ENCODE results near the gene CROCC2. TPM values are rescaled to one million over a fixed set of nuclear protein-coding genes. Genes with fewer than 3 reads are reported as not detected.

The CROCC2 gene
- polyA plus RNA-seq, 4 donors = 0.03 to 0.11 (median 0.08) TPM

DNA sequence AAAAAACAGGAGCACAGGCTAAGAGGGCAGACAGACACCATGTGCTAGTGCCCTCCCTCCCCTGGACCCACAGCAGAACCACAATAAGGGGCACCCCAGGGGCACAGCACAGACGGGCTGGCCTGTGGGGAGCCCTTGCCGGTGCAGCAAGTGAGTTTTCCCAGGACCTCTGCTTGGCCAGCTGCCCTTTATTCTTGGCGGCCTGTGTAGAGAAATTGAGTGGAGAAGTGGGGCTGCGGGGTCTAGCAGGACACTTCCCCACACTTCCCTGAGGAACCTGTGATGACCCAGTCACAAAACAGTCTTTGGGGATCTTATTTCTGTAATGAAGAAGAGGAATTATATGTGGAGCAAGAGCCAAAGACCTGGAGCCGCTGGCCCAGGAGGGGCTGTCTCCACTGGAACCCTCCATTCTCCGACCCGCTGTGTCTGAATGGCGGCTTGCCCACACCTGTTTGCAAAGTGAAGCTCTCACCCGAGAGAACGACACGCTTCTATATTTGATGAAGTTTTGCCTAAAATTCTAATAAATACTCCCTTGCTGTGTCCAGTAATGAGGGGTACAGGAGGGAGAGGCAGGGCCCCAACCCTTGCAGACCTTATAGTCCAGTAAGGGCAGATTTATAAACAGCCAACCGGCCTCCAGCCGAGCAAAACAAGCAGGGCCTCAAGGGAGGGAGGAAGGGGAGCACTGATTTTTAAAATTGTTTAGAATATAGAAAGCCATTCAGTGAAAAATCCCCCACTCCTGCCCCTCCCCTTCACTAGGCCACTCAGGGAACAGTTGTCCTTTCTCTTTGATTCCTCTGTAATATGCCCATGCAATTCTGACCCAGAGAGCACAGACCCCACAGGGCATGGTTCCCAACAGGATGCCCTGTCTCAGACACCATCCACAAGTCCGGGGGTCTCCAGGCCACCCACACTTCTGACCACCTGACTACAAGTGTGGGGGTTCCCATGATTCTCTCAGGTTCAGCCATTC lies 47.6 kb downstream of the CROCC2 start:
- no peak for DNase-seq (ENCODE audit: low read depth in 4 of 4, low spot score in 2 of 4)

DNA sequence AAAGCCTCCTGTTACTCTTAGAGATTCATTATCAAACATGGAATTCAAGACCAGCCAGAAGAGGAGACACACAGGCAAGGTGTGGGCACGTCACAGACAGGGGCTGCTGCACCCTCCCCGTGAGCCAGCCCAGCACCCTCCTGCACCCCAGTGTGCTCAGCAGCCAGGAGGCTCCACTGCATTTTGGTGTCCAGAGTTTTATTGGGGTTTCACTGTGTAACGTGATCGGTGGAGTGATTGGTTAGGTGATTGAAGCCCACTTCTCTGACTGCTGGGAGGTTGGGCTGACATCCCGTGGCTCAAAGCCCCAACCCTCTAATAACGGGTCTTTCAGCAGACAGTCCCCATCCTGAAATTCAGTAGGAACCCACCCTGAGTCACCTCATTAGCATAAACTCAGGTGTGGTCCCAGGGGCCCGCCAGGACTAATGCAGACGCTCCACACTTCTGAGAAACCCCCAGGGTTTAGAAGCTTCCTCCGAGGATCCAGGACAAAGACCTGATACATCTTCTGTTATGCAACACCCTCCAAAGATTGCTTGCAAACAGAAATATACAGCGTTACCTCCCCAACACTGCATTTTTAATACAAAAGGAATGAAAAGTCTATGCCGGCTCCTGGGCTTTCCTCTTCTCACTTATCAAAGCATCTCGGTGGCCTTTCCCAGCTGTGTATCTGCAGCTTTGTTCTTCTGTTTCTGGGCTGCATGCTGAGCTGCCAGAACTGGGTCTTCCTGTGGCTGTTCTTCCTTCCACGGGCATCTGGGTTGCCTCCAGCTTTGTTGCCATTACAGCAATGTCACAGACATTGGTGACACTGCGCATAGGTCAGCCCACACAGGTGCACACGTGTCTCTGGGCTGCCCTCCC lies 48.5 kb downstream of the CROCC2 start:
- no peak for DNase-seq (ENCODE audit: low read depth in 4 of 4, low spot score in 2 of 4)

DNA sequence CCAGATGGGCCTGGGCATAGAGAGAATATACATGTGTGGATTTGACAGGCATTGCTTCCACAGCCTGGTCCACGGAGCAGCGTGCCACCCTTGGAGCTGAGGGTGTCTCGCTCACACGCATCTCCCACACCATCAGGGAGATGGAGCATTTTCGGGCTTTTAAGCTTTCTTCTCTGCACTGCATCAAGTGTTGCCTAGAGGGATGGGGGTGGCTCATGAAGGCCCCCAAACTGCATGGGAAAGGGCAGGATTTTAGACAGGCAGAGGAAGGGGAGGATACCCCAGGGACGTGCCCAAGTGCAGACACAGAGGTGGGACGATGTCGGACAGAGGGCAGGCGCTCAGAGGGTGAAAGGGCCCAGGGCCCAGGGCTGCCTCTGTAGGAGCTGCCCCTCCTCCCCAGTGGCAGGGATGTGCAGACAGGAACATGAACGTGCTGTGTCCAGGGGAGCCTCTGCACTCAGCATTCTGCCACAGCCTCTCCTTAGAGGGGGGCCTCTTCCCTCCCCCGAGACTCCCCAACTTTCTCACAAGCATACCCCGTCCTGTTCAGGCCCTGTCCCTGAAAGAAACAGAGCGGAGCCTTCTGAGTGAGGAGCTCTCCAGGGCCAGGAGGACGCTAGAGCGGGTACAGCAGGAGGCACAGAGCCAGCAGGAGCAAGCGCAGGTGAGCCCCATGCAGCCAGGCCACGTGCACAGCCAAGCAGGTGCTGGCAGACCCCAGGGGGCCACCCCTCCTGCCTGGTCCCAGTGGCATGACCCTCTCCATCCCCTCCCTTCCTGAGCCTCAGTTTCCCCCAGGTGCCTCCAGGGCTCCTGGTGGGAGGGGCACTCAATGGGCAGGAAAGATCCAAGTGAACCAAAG lies 49.4 kb downstream of the CROCC2 start:
- no peak for DNase-seq (ENCODE audit: low read depth in 4 of 4, low spot score in 2 of 4)

DNA sequence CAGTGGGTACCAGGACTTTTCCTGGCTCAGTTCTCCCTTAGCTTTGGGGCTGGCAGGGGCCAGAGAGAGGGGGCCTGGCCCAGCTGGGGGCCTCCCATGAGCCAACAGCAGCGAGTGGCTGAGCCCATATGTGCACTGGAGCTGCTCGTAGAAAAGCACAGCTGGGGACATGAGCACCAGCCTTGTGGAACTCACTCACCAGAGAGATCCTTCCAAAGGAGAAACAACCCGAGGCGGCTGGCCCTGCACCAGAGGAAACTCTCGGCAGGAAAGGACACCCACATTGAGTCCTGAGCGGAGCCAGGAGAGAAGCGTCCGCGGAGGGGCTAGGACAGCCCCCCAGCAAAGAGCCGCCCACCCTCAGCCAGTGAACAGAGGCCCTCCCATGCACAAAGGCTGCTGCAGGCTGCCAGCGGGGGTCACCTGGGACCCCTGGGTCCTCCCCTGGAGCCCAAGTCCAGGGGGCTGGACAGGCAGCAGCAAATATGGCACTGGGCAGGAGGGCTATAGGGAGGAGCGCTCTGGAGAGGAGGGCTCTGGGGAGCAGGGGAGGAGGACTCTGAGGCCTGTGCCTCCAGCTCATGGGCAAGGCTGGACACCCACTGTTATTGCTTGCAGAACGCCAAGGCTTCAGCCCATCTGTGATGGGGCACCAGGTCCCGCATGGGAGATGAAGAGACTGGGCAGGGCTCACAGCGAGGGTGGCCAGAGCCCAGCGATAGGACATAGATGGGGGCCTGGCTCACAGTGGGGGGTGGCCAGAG lies 50.2 kb downstream of the CROCC2 start:
- DNase-seq (ENCODE audit: low read depth in 4 of 4, low spot score in 2 of 4) = no peak

DNA sequence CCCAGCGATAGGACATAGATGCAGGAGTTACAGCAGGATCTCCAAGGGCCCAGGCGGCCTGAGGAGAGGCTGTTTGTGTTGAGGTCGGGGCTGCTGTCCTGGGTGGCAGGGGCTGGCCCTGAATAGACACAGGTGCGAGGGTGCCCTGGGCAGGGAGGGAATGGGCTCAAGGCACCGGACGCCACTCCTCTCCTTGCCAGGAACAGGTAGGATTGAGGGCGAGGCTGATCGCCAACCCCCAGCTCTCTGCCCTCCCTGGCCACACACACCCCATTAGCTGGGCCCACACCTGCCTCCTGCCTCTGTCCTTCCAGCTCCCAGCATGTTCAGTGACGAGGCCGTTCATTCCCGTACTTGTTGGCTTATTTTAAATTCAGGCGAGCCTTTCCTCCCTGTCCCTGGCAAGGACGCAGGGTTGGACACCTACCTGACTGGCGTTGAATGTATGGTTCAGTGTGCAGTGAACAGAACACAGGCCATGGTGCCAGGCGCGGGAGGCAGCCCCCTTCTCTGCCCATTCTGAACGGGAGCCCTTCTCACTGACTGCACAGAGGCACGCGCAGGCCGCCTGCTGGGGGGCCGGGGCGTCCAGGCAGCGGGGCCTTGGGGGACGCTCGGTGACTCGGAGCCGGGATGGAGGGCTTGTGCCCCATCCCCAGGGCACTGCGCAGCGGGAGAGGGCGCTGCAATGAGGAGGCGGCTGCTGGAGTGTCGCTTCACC lies 51.0 kb downstream of the CROCC2 start:
- DNase-seq (ENCODE audit: low read depth in 4 of 4, low spot score in 2 of 4) = no peak

DNA sequence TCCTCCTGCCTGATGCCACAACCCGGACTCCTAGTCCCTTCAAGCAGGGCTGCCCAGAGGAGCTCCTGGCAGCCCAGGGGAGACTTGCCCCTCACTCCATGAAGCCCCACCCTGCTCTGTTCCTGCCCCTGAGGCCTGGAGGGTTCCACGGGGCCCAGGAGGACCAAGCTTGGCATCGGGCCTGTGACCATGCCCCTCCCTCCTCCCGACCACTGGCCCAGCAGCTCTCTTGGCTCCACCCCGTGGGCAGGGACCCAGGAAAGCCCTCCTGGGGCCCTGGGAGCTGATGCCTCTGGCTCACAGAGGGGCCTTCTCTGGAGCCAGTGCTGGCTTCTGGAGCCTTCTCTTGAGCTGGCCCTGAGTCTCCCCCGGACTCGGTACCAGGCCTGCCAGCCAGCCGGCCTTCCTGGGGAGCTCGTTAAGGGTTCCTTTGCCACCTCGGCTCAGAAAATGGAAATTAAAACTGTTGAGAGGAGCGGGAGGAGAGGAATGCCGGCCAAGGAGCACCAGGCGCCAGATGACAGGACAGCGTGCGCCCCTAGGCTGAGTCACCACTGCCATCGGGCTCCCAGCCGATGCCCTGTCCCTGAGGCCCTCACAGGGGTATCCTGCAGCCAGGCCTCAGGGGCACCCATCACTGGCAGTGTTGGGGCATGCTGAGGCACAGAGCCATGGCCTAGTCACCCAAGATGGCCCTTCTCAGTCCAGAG lies 51.7 kb downstream of the CROCC2 start:
- no peak for DNase-seq (ENCODE audit: low read depth in 4 of 4, low spot score in 2 of 4)

DNA sequence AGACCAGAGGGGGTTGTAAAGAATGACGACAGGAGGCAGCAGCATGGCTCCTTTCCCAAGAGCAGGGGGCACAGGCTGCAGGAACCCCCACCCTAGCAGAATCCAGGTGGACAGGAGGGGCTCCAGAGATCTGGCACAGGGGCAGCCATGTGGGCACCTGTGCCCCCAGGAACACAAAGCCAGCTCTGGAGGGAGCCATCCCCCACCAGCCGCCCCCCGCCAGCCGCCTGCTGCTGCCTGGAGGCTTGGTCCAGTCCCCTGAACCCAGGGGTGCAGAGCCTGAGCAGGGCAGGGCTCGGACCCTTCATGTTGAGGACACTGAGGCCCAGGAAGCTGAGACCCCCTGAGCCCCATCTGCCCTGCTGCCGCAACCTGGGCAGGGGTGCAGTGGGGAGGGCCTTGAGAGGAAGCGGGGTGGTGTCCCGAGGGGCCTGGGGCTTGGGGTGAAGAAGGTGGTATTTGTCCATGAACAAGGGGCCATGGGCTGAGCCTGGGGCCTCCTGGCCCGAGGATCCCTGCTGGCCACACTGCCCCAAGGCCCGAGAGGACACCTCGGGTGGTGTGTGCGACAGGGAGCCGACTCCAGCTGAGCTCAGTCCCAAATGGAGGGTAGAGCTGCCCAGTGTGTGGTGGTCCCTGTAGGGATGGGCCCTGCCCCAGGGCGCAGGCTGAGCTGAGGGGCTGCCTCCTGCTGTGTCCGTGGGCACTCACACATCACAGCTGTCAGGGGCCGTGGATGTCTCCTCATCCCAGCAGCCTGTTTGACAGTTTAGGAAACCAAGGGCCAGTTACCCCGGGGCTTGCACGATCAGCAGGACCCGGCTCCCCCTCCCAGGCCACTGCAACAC lies 52.5 kb downstream of the CROCC2 start:
- DNase-seq (ENCODE audit: low read depth in 4 of 4, low spot score in 2 of 4) = no peak

DNA sequence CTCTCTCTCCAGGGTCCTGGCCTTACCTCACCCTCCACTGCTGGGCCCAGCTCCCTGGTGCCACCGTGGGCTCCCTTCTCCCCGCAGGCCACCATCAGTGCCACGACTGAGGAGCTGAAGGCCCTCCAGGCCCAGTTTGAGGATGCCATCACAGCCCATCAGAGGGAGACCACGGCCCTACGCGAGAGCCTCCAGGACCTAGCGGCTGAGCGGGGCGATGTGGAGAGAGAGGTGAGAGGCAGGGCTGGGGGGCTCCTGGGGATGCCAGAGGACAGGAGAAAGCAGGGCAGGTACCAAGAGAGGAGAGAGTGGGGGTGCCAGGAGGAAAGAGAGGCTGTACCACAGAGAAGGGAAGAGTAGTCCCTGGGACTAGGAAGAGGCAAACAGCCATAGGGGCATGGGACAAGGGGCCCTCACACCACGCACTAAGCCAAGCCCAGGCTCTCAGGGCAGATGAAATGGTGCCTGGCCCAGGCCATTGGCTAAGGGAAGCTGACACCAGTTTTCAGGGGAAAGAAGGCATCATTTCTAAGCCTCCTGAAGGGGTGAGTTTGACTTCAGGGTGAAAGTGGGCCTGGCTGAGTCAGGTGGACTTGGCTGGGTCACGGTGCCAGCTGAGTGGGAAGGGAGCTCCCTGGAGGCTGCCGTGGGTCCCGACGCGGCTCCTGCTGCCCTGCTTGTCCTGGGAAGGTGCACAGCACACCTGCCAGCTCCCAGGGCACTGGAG lies 53.2 kb downstream of the CROCC2 start:
- DNase-seq (ENCODE audit: low read depth in 4 of 4, low spot score in 2 of 4) = no peak

DNA sequence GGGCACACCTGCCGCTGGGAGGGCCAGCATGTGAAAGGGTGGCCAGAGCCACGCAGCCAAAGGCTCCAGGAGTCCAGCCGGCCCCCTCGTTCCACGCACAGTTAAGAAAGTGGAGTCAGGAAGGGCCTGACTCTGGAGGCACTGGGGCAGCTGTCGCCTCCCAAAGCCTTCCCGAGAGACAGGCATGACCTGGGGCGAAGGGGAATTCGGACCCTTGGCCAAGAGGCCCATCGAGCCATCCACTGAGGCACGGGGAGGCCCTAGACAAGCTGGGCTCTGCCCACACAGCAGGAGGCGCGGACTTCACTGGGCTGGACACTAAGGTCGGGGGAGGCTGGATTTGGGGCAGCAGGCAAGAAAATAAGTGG lies 53.8 kb downstream of the CROCC2 start:
- no peak for DNase-seq (ENCODE audit: low read depth in 4 of 4, low spot score in 2 of 4)

DNA sequence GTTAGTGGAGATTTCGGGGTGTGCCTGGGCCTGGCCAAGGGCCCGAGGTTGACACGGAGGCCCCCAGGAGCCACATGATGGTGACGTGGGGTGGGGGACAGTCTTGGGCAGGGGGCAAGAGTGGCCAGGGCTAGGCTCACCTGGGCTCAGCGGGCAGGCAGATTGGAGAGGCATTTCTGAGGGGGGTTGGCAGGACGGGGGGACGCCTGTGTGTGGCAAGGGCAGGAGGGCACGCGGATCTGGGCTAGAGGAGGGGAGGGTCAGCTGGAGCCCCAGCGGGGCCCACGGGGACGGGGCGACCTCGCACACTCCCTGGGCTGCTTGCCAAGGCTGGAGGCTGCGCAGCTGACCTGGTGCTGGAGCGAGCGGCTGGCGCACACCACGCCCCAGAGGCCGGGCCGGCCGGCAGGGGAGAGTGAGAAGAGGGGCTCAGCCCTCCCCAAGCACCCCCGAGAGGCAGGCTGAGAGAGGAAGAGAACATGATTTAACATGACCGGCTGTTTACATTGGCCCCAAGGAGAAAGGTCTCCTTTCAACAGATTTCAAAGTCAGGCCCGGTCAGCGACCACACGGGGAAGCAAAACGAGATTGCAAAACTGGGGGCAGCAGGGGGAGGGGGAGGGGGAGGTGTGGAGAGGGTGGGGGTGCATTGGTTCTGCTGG lies 54.3 kb downstream of the CROCC2 start:
- peak; percentile 48 to 70 (median 52) for DNase-seq (ENCODE audit: low read depth in 4 of 4, low spot score in 2 of 4)

DNA sequence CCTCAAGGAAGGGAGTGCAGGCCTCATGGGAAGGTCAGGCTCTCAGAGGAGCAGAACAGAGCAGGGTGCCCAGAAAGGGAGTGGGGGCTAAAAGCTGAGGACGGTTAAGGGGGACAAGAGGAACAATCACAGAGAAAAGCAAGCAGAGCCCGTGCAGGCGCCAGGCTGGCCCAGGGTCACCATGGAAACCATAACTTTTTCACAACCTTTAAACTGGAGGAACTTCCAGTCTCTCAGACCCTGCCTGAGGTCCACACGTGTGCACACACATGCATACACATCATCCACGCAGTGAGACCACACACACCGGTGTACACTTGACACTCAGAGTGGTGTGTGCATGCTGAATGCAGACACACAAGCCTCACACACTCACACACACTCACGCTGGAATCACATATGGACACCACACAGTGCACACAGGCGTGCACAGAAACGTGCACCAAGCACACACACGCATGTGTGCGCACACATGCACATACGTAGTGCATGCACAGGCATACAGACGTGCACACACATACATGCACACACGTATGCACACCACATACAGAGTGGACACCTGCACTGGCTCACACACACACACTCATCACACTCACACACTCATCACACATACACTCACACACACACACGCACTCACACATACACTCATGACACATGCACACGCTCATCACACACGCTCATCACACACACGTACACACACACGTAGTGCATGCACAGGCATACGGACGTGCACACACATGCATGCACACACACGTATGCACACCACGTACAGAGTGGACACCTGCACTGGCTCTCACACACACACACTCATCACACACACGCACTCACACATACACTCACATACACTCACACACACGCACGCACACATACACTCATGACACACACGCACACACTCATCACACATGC lies 55.1 kb downstream of the CROCC2 start:
- DNase-seq (ENCODE audit: low read depth in 4 of 4, low spot score in 2 of 4) = peak in 3 of 4 donors; percentile 31 to 51 (median 39)

DNA sequence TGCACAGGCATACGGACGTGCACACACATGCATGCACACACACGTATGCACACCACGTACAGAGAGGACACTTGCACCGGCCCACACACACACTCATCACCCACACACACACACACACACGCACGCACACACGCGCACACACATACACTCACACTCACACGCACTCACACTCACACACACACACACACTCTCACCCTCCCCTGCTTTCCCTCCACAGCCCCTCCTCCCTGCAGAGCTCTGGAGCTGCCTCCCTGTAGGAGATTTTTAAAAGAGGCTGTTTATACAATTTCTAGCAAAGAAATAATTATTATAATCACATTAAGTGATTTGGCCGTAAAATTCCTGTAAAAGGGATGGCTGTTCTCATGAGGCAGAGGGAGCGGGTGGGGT lies 55.8 kb downstream of the CROCC2 start:
- peak in 2 of 4 donors; percentile 19 to 31 for DNase-seq (ENCODE audit: low read depth in 4 of 4, low spot score in 2 of 4)

DNA sequence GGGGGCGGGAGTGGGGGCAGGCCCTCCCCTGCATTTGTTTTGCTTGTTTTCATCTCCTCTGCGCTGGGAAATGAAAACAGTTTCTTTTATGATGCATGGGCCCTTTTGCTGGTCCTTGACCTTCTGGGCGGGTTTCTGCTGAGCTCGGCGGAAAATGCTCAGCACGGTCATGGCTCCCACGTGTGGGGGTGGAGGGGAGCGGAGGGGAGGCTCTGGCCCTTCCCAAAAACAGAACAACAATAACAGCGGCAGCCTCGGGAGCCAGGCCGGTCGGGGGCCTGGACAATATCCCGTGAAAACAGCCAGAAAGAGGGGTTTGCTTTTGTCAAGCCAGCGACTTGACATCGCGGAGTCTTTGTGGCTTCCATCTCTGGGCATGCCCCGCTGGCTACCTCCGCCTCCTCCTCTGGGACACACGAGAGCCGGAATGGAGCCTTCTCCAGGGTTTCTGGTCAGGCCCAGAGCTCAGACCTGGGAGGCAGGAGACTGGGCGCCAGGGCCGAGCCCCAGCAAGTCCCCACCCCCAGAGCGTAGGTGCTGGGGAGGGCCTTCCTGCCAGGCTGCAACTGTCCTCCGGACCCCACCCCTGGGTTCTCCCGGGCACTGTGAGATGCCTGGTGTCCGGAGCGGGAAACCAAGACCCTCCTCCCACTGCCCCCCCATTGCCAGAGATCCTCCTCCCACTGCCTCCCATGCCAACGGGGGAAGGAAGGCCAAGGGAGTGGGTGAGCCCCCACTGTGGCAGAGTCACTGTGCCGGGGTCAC lies 56.3 kb downstream of the CROCC2 start:
- DNase-seq (ENCODE audit: low read depth in 4 of 4, low spot score in 2 of 4) = peak; percentile 70 to 80 (median 78)

DNA sequence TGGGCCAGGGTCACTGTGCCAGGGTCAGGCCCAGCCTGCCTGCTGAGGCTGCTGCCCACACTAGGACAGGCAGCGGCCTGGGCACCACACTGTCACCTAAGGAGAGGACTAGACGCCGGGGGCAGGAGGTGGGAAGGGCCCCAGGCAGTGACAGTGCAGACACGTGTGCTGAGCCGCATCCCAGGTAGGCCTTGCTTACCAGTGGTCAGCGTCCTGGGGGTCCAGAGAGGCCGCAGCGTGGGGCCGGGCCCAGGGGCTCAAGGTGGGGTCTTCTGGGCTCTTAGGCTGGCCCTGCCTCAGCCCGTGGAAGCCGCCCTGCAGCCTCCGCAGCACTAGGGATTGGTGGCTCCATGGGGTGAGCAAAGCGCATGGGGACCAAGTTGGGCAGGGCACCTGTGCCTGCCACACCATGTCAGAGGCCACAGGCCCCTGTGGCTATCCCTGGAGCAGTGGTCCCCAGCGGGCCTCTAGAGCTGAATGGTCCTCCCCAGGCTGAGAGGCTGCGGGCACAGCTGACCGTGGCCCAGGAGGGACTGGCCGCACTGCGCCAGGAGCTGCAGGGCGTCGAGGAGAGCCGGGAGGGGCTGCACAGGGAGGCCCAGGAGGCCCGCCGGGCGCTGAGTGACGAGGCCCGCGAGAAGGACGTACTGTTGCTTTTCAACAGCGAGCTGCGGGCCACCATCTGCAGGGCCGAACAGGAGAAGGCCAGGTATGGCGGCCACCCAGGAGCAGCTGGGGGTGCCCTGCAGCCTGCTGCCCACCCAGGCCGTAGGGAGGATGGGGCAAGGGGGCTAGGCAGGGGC lies 57.1 kb downstream of the CROCC2 start:
- no peak for DNase-seq (ENCODE audit: low read depth in 4 of 4, low spot score in 2 of 4)
